C4-2B (cell line): Measurements from ENCODE around the gene BEX3.

Experiments used
- H3K27ac ChIP-seq: fragments of 450-650 bp; 2 replicates; pipeline ENCODE4 v1.5.1; 2017
- ZFX ChIP-seq: fragments of 450-650 bp; IDR thresholded peaks from 2 replicates; pipeline ENCODE4 v1.6.1; 2017
- TF ChIP-seq, protein P1 (sequence below): fragments of 450-650 bp; conservative IDR thresholded peaks from 2 replicates; pipeline ENCODE4 v1.5.1; 2017; ENCODE audit warnings: mild to moderate bottlenecking

The BEX3 gene

DNA sequence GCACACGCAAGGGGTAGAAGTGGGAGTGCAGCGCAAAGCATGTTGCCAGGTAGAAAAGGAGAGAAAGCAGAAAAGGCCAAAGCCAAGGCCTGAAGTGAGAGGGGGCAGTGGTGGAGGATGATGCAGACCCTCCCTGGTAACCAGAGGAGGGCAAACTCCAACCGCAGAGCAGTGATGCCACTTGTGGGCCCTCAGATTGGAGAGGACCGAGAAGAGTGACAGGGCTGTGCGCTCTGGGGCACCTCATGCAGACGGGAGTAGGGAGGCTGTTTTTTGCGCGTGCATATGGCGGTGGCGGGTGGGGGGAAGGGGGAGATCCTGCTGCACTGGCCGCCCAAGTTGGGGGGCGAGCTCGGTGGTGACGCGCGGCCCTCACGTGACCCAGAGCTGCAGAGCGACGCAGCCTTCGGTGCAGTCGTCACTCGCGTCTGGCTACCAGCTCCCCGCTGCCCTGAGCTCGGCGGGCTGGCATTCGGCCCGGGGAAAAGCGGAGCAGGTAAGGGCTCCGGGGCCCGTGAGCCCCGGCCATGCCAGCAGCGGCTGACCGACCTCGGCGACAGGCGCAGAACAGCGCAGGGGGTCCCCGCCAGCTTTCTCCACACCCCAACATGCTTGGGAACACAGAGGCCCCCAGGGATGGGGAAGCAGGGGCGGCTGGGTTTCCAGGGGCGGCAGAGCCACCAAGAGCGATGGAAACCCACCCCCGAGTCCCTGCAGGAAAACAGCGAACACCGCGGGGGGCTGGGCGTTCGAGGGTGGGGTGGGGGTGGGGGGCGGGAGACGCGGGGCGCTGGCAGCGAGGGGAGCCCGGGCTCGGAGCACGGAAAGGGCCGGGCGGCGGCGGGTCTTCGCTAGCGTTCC lies at the start of gene BEX3:
TSS of gene BEX3 (plus strand) at position 421 of the 861 bp plus-strand sequence. CDS start 984 bp downstream, outside the sequence.
- peak within 1 kb of the TSS; percentile 93 for H3K27ac ChIP-seq
- TF ChIP-seq, protein P1, sequence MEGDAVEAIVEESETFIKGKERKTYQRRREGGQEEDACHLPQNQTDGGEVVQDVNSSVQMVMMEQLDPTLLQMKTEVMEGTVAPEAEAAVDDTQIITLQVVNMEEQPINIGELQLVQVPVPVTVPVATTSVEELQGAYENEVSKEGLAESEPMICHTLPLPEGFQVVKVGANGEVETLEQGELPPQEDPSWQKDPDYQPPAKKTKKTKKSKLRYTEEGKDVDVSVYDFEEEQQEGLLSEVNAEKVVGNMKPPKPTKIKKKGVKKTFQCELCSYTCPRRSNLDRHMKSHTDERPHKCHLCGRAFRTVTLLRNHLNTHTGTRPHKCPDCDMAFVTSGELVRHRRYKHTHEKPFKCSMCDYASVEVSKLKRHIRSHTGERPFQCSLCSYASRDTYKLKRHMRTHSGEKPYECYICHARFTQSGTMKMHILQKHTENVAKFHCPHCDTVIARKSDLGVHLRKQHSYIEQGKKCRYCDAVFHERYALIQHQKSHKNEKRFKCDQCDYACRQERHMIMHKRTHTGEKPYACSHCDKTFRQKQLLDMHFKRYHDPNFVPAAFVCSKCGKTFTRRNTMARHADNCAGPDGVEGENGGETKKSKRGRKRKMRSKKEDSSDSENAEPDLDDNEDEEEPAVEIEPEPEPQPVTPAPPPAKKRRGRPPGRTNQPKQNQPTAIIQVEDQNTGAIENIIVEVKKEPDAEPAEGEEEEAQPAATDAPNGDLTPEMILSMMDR, result no peak
- TF ChIP-seq ZFX, result 0 out of 2 replicates have a peak, but pooled peaks have one; percentile 26

- H3K27ac ChIP-seq, result no peak within 1 kb of the TSS
- no peak for TF ChIP-seq ZFX
- TF ChIP-seq, protein P1, result no peak
Observed at GRCh38 chrX:103329991-103330390, 46.3 kb upstream of the BEX3 start, which contains the start of gene TCEAL7. Gene TCEAL7, plus strand, starts transcription at chrX:103330239. Its CDS starts 1,165 bp downstream, at chrX:103331404.

GRCh38 chrX:103330681-103331288 lies 45.6 kb upstream of the BEX3 start:
- H3K27ac ChIP-seq, result no peak overlapping the region
- no peak for TF ChIP-seq ZFX
- TF ChIP-seq, protein P1, result no peak

- H3K27ac ChIP-seq, result no peak overlapping the region
- no peak for TF ChIP-seq ZFX
Observed at GRCh38 chrX:103338663-103339062, 37.7 kb upstream of the BEX3 start.

DNA sequence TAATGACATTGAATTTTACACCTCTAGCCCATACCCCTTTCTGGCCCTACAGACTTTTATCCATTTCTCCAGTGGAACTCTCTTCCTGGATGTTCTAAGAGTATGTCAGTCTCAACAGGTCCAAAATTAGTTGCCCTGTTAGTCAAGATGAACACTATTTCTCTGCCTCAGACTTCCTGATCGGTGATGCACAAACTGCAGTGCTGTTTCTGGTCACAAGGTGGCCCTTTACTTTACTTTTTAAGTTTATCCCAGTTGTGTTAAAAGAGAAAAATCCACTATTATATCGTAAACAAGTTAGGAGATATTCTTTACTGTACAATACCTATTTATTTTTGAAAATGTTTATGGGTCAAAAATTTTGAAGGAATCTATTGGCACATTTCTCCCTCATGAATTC lies 33.2 kb upstream of the BEX3 start:
- H3K27ac ChIP-seq, result no peak overlapping the region
- TF ChIP-seq, protein P1, result peak; percentile 67
- no peak for TF ChIP-seq ZFX

DNA sequence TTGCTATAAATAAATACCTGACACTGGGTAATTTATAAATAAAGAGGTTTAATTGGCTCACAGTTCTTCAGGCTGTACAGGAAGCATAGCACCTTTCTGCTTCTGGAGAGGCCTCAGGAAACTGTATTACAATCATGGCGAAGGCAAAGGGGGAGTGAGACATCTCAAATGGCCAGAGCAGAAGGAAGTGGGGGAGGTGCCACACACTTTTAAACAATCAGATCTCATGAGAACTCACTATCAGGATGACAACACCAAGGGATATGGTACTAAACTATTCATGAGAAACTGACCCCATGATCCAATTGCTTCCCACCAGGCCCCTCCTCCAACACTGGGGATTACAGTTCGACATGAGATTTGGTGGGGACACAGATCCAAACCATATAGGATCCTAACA lies 31.7 kb upstream of the BEX3 start:
- no peak overlapping the region for H3K27ac ChIP-seq
- TF ChIP-seq, protein P1, result no peak
- TF ChIP-seq ZFX, result no peak

GRCh38 chrX:103347682-103348397 lies 28.5 kb upstream of the BEX3 start:
- TF ChIP-seq ZFX, result no peak
- TF ChIP-seq, protein P1, result no peak
- no peak overlapping the region for H3K27ac ChIP-seq
